ENCODE measurements around the gene TES. TPM values are rescaled to one million over a fixed set of nuclear protein-coding genes. Genes with fewer than 3 reads are reported as not detected.

Gene TES
- total and polyA plus RNA-seq, 2 of the 13 experiments (the other 11 are each of a cell fraction or from before 2014, with no cell fraction given) = 21.6 to 23.0 TPM

DNA sequence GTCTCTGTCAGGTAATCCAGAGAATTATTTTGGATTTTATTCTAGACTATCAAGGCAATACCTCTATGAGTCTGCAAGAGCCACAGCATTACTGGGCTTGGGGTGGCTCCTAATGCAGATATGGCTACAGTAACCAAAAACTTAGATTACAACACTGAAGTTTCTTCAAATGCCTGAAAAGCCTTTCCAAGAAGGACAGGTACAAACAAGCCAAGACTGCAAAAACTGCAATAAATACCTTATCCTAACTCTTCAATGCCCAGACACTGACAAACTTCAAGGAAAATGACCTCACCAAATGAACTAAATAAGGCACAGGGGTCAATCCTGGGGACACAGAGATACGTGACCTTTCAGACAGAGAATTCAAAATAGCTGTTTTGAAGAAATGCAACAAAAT lies 82.0 kb downstream of the TES start:
- Histone ChIP-seq H3K9ac (ENCODE audit: insufficient read depth, low read depth, low read length) (no peak overlapping the region), H3K9me3 (ENCODE audit: low read length) (no peaks in the 10 kb centered on the region), H3K4me2 (ENCODE audit: low read depth, low read length) (no peak overlapping the region), H3K27ac (ENCODE audit: extremely low read length, insufficient read depth, low read length) (no peak overlapping the region), H3K36me3 (replicated peaks in 1 of 2; ENCODE audit: control insufficient read depth in 1 of 2, insufficient read depth in 2 of 2, low read length in 2 of 2) (no peaks in the 10 kb centered on the region), H3K79me2 (ENCODE audit: insufficient read depth, low read length) (no peaks in the 10 kb centered on the region), H3K4me1 (ENCODE audit: insufficient read depth, low read length) (no peaks in the 10 kb centered on the region), H3K27me3 (ENCODE audit: control insufficient read depth in 1 of 2, insufficient read depth in 2 of 2, low read length in 2 of 2) (no peaks in the 10 kb centered on the region), H3K4me3 (replicated peaks in 1 of 3; ENCODE audit: insufficient read depth in 1 of 3, low read depth in 2 of 3, low read length in 3 of 3) (no peak overlapping the region), H4K20me1 (ENCODE audit: insufficient read depth, low read length) (no peaks in the 10 kb centered on the region), H2AFZ (ENCODE audit: low read length) (no peak overlapping the region)
- in situ Hi-C loops (cut with HindIII; ENCODE audit: extremely low pct_ligation_motif_present, low pct_unique_long_range_greater_than_20kb) = no loop called here
- ChIA-PET CTCF (ENCODE audit: low intra/inter-chr PET ratio, low total read pairs) (no interaction called here), POLR2A (no interaction called here)
- intact Hi-C loops (cut with micrococcal nuclease; ENCODE audit: unreplicated experiment) = no loop called here
- BruUV-seq (replicated peaks) = no TSS peak
- no peak for FAIRE-seq
- 22% methylated on average over 1 of the region's 1 CpG for WGBS (ENCODE audit: low lambda C conversion rate)
- ATAC-seq = no peak
- TF ChIP-seq KLF12 (CRISPR knock-in tag; IDR thresholded peaks at IDR 0.05; ENCODE audit: borderline replicate concordance) (no peak), YEATS4 (CRISPR knock-in tag; IDR thresholded peaks at IDR 0.05; ENCODE audit: borderline replicate concordance) (no peak), SMAD9 (CRISPR knock-in tag; IDR thresholded peaks at IDR 0.05) (no peak), DNMT3B (CRISPR knock-in tag; conservative IDR thresholded peaks at IDR 0.05) (no peak)
- TF ChIP-seq, protein P1, sequence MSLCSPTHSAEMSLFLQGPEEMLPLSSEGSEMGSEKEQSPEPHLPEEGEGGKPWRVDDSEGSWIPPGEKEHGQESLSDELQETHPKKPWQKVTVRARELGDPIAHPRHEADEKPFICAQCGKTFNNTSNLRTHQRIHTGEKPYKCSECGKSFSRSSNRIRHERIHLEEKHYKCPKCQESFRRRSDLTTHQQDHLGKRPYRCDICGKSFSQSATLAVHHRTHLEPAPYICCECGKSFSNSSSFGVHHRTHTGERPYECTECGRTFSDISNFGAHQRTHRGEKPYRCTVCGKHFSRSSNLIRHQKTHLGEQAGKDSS (CRISPR knock-in tag; IDR thresholded peaks at IDR 0.05; ENCODE audit: borderline replicate concordance, low read depth) = no peak
- DNase-seq (ENCODE audit: low spot score) = no peak

DNA sequence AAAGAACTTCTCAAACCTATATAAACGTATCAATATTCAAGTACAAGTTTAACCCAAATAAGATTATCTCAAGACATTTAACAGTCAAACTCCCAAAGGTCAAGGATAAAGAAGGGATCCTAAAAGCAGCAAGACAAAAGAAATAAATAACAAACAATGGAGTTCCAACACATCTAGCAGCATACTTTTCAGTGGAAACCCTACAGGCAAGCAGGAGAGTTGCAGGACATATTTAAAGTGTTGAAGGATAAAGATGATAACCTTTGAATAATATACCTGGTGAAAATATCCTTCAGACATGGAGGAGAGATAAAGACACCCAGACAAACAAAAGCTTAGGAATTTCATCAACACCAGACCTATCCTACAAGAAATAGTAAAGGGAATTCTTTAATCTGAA lies 82.8 kb downstream of the TES start:
- Histone ChIP-seq H3K9me3 (ENCODE audit: low read length) (no peaks in the 10 kb centered on the region), H4K20me1 (ENCODE audit: insufficient read depth, low read length) (no peaks in the 10 kb centered on the region), H3K27ac (ENCODE audit: extremely low read length, insufficient read depth, low read length) (no peak overlapping the region), H3K79me2 (ENCODE audit: insufficient read depth, low read length) (no peaks in the 10 kb centered on the region), H3K9ac (ENCODE audit: insufficient read depth, low read depth, low read length) (no peak overlapping the region), H3K36me3 (replicated peaks in 1 of 2; ENCODE audit: control insufficient read depth in 1 of 2, insufficient read depth in 2 of 2, low read length in 2 of 2) (no peaks in the 10 kb centered on the region), H3K27me3 (ENCODE audit: control insufficient read depth in 1 of 2, insufficient read depth in 2 of 2, low read length in 2 of 2) (no peaks in the 10 kb centered on the region), H3K4me3 (replicated peaks in 1 of 3; ENCODE audit: insufficient read depth in 1 of 3, low read depth in 2 of 3, low read length in 3 of 3) (no peak overlapping the region), H3K4me1 (ENCODE audit: insufficient read depth, low read length) (no peaks in the 10 kb centered on the region), H2AFZ (ENCODE audit: low read length) (no peak overlapping the region), H3K4me2 (ENCODE audit: low read depth, low read length) (no peak overlapping the region)
- WGBS (ENCODE audit: low lambda C conversion rate) = 3% methylated on average over 1 of the region's 1 CpG
- CTCF ChIA-PET (ENCODE audit: low intra/inter-chr PET ratio, low total read pairs) = no interaction called here
- in situ Hi-C loops (cut with HindIII; ENCODE audit: extremely low pct_ligation_motif_present, low pct_unique_long_range_greater_than_20kb) = no loop called here
- FAIRE-seq = no peak
- peak; percentile 46; the same call in 1 of the 3 replicates for ATAC-seq
- no TSS peak for BruUV-seq (replicated peaks)
- intact Hi-C loops (cut with micrococcal nuclease; ENCODE audit: unreplicated experiment) = no loop called here
- POLR2A ChIA-PET = no interaction called here
- DNase-seq (ENCODE audit: low spot score) = no peak
- TF ChIP-seq PLRG1 (conservative IDR thresholded peaks at IDR 0.05) (no peak), PRDM4 (CRISPR knock-in tag; IDR thresholded peaks at IDR 0.05; ENCODE audit: borderline replicate concordance) (no peak), ZNF234 (CRISPR knock-in tag; conservative IDR thresholded peaks at IDR 0.05) (no peak), ZNF781 (CRISPR knock-in tag; IDR thresholded peaks at IDR 0.05; ENCODE audit: borderline replicate concordance, not compliant biosample characterization) (no peak), ATF7-NPFF (CRISPR knock-in tag; IDR thresholded peaks at IDR 0.05; ENCODE audit: low read depth) (no peak), NR1H2 (CRISPR knock-in tag; IDR thresholded peaks at IDR 0.05; ENCODE audit: borderline replicate concordance, low read depth) (no peak), ZNF207 (IDR thresholded peaks at IDR 0.05; ENCODE audit: borderline replicate concordance) (no peak), GPN1 (CRISPR knock-in tag; IDR thresholded peaks at IDR 0.05; ENCODE audit: borderline replicate concordance) (no peak), PHF5A (CRISPR knock-in tag; IDR thresholded peaks at IDR 0.05; ENCODE audit: low read depth, unreplicated experiment) (no peak), ZNF431 (CRISPR knock-in tag; IDR thresholded peaks at IDR 0.05; ENCODE audit: borderline replicate concordance, low read depth) (no peak)
- TF ChIP-seq, protein P2, sequence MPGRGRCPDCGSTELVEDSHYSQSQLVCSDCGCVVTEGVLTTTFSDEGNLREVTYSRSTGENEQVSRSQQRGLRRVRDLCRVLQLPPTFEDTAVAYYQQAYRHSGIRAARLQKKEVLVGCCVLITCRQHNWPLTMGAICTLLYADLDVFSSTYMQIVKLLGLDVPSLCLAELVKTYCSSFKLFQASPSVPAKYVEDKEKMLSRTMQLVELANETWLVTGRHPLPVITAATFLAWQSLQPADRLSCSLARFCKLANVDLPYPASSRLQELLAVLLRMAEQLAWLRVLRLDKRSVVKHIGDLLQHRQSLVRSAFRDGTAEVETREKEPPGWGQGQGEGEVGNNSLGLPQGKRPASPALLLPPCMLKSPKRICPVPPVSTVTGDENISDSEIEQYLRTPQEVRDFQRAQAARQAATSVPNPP (CRISPR knock-in tag; IDR thresholded peaks at IDR 0.05) = no peak

All from HepG2 (cell line).